DMS79 treated with DMSO at 0.1 percent for 48 hours (cell line): ENCODE results near the gene KIRREL3.
A peak's percentile ranks its signal among the peaks of the same experiment; 100 is the strongest.

Experiments
- DNase-seq: peaks from one replicate; lab custom pipeline; 2025; lab: John Stamatoyannopoulos, UW

Gene KIRREL3

GRCh38 chr11:126487711-126488110 lies 512.9 kb downstream of the KIRREL3 start:
- no peak for DNase-seq

- no peak for DNase-seq
These were observed 514.5 kb downstream of the KIRREL3 start for GRCh38 chr11:126485986-126486635.

GRCh38 chr11:126485021-126485792 lies 515.4 kb downstream of the KIRREL3 start:
- peak; percentile 41 for DNase-seq

- DNase-seq, result no peak
These were observed 516.3 kb downstream of the KIRREL3 start for GRCh38 chr11:126484266-126484665.

- peak; percentile 44 for DNase-seq
These were observed 516.9 kb downstream of the KIRREL3 start for GRCh38 chr11:126483621-126484195.

- DNase-seq, result no peak
These were observed 517.9 kb downstream of the KIRREL3 start for GRCh38 chr11:126482586-126483108.

- no peak for DNase-seq
These were observed 519.3 kb downstream of the KIRREL3 start for GRCh38 chr11:126481303-126481680.

- peak; percentile 97 for DNase-seq
These were observed 519.9 kb downstream of the KIRREL3 start for GRCh38 chr11:126480410-126481302.

- no peak for DNase-seq
These were observed 520.6 kb downstream of the KIRREL3 start for GRCh38 chr11:126480015-126480409.

GRCh38 chr11:126479178-126479930 lies 521.2 kb downstream of the KIRREL3 start:
- DNase-seq, result no peak

- DNase-seq, result no peak
These were observed 522.1 kb downstream of the KIRREL3 start for GRCh38 chr11:126478466-126478865.

GRCh38 chr11:126477535-126478305 lies 522.9 kb downstream of the KIRREL3 start:
- peak; percentile 80 for DNase-seq

- no peak for DNase-seq
These were observed 523.6 kb downstream of the KIRREL3 start for GRCh38 chr11:126476977-126477376.

- no peak for DNase-seq
These were observed 524.2 kb downstream of the KIRREL3 start for GRCh38 chr11:126476266-126476924.

- DNase-seq, result no peak
These were observed 525.3 kb downstream of the KIRREL3 start for GRCh38 chr11:126475014-126475991.

- DNase-seq, result no peak
These were observed 526.4 kb downstream of the KIRREL3 start for GRCh38 chr11:126474220-126474619.

- no peak for DNase-seq
These were observed 527.3 kb downstream of the KIRREL3 start for GRCh38 chr11:126473269-126473668.

GRCh38 chr11:126469311-126469710 lies 531.3 kb downstream of the KIRREL3 start:
- DNase-seq, result no peak

- no peak for DNase-seq
These were observed 532.5 kb downstream of the KIRREL3 start for GRCh38 chr11:126468102-126468521.
